CD4-positive, alpha-beta T cell treated with Interleukin-21 for 1 hour (primary cell): ENCODE data around the gene ARHGEF3.
A peak's percentile ranks its signal among the peaks of the same experiment; 100 is the strongest.

Source experiments
- DNase-seq: peaks from one replicate; pipeline ENCODE4 v3.0.0-alpha.2; 2020

ARHGEF3 gene

GRCh38 chr3:56792193-56792592, 9.6 kb downstream of the ARHGEF3 start:
- DNase-seq, result no peak

GRCh38 chr3:56790016-56790821, 11.5 kb downstream of the ARHGEF3 start:
- peak; percentile 57 for DNase-seq

DNA sequence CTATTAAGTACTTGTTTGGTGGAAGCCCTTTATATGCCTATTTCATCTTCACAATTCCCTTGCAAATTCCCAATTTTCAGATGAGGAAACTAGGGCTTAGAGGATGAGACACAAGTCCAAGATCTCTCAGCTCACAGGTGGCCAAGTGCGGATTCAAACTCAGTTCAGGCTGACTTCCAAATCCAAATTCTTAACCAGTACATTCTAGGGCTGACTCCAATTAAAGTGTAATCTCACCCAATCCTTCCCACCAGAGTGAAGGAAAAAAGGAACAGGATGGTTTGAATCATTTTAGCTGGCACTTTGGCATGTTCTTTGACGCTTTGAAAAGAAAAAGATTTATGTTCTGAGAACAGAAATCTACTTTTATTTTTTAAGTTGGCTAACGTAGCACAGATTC, 12.7 kb downstream of the ARHGEF3 start:
- no peak for DNase-seq

- no peak for DNase-seq
Observed at GRCh38 chr3:56788521-56788920, 13.2 kb downstream of the ARHGEF3 start.

DNA sequence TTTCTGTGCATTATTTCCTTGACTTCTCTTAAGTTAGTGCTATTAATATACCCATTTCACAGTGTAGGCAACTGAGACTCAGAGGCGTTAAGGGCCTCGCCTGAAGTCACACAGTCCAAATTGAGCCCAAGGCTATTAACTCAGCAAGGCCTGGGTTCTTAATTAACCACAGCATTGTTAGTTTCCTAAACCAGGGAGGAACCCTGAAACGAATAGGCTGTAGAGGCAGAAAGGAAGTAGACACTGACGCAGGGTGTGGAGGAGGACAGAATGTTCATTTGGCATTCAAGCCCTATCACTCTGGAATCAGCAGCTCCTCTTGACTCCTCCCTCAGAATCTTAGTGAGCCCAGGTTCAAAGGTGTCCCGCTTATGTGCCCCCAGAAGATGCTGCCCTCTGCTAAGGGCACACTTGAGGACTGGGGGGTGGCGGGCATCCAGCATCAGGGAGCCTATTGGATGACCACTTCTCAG, 13.9 kb downstream of the ARHGEF3 start:
- DNase-seq, result peak; percentile 61

GRCh38 chr3:56787258-56787775, 14.4 kb downstream of the ARHGEF3 start:
- peak; percentile 19 for DNase-seq

- no peak for DNase-seq
Observed at GRCh38 chr3:56785499-56785898, 16.2 kb downstream of the ARHGEF3 start.

DNA sequence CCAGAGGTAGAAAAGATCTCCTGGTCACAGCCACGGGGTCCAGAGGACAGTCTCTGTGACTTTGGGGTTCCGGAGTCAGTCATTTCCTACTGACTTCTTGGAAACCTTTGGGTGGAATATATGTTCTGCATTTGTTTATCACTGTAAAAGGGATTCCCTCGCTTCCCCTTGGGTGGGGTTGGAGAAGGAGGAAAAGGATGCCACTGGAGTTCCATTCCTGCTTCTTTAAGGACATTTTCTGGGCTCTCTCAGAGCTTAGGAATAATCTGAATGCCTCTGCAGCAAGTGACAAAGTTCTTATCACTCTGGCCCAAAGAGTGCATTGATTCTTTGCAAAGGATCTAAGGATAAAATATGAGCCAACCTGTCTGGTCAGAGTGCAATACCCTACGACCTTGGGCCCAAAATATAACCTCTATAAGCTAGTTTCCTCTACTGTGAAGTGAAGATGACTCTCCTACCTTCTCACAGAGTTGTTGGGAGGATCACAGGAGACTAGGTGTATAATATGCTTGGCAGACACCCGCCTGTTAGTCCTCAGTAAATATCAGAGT, 17.2 kb downstream of the ARHGEF3 start:
- DNase-seq, result no peak

DNA sequence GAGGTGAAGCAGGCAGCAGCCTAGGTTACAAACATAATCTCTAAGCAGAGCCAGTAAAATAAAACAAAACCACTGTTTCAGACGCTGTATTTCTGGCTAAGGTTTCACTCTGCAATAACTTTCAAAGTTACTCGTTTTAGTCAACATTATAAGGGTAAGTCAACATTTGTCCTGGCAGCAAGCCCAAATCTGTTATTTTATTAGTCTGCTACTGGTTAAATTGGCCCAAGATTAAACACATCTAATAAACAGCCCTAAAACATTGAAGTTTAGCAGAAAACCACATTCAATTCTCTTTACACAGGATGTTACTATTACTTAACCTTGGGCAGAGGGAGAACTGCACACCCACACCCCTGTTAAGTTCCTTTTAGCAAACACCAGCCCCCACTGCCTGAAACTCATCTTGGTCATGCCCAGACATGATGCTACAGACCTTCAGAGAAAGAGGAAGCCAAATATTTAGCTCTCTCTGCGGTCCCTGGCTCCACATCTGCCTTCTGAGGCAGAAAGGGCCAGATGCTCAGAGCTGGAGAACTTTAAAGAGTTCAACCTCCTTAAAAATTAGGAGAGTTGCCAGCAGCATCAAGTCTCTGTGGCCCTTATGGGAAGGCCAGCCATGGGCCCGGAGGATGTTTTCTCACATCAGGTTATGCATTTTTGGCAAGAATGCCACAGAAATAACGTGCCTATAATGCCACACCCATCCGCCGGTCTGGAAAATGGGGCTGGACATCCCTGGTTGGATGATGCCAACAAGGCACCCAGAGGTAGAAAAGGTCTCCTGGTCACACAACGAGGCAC, 17.9 kb downstream of the ARHGEF3 start:
- DNase-seq, result peak; percentile 81

GRCh38 chr3:56782906-56783305, 18.8 kb downstream of the ARHGEF3 start:
- DNase-seq, result peak; percentile 33

DNA sequence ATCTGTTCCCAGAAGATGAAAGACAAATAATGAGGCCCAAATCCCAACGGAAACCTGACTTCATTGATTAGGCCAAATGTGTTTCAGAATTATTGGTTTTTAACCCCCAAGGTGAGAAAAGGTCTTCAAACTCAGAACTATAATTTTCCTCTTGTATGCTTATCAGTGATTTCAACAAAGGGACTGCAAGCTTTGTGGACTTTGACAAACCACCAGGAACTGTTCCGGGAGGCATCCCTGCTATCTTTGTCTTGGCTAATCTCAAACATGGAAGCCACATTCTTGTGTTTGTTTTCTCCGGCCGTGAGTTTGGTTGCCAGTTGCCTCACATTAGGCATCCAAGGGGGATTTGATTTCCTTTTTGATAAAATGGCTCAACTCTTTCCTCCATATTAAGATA, 19.5 kb downstream of the ARHGEF3 start:
- DNase-seq, result no peak

DNA sequence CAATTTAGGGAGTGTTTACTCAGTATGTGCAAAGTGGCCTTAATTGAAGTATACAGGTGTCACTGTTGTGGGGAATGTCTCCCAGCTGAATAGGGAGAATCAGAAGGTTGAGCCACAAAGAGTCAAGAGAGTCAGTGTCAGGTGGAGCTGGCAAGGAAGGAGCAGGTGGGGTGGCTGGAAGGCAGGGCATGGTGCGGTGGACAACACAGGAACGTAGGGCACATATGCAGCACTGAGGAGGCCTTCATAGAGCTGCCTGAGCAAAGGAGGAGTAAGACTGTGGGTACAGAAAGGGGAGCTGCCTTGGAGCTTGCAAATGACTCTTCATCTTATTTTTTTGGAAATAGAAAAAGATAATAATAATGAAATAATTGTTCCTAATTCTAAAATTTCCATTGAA, 20.0 kb downstream of the ARHGEF3 start:
- no peak for DNase-seq

- no peak for DNase-seq
Observed at GRCh38 chr3:56780936-56781335, 20.8 kb downstream of the ARHGEF3 start.

DNA sequence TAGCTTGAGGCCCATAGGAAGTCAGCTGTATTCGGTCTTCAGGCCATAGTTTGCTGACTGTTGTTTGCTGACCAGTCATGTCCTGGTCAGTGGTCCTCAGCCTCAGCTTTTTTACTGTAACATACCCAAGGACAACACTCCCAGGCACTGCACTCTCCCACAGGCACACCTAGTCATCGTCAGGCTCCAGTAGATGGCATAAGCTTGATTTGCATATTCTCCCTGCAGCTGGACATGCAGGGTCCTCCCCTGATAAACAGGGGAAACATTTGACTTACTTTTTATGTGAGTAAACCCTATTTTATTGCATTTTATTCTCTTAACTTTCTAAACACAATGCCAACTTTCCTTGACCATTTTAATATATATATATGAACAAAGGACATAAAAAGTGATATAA, 22.9 kb downstream of the ARHGEF3 start:
- no peak for DNase-seq

DNA sequence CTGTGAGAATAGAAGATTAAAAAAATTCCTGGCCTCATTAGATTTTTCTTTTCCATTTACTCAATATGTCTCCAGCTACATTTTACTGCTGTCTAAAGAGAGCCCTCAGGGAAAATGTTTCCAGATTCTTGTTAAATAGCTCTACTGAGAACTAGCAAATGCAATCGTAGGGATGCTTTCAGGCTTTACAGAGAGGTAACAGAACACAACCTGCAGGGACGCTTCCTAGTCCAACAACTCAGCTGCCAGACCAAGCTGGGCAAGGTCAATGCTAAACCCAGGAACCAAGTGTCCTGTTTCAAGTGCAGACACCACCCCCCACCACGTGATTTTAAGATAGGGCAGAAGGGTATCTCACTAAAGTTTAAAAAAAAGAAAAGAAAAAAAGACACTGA, 25.2 kb downstream of the ARHGEF3 start:
- DNase-seq, result no peak

GRCh38 chr3:56775838-56776555, 25.8 kb downstream of the ARHGEF3 start:
- DNase-seq, result no peak

DNA sequence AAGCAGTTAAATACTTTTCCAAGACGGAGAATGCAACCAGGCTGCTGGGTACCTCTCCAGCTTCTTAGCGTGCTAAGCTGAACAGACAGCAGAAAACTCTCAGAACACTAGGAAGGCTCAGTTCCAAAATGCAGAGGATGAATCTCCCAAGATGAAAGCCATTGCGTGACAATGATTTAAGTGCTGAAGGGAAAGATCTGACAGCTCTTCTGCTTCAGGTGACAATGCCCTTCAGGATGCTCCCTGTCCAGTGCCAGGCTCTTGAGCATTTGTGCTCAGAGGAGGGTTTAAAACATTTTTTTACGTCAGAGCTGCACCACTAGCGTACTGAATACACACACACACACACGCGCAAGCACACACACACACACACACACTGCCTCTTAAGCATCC, 26.3 kb downstream of the ARHGEF3 start:
- no peak for DNase-seq

GRCh38 chr3:56773986-56774385, 27.8 kb downstream of the ARHGEF3 start:
- no peak for DNase-seq

DNA sequence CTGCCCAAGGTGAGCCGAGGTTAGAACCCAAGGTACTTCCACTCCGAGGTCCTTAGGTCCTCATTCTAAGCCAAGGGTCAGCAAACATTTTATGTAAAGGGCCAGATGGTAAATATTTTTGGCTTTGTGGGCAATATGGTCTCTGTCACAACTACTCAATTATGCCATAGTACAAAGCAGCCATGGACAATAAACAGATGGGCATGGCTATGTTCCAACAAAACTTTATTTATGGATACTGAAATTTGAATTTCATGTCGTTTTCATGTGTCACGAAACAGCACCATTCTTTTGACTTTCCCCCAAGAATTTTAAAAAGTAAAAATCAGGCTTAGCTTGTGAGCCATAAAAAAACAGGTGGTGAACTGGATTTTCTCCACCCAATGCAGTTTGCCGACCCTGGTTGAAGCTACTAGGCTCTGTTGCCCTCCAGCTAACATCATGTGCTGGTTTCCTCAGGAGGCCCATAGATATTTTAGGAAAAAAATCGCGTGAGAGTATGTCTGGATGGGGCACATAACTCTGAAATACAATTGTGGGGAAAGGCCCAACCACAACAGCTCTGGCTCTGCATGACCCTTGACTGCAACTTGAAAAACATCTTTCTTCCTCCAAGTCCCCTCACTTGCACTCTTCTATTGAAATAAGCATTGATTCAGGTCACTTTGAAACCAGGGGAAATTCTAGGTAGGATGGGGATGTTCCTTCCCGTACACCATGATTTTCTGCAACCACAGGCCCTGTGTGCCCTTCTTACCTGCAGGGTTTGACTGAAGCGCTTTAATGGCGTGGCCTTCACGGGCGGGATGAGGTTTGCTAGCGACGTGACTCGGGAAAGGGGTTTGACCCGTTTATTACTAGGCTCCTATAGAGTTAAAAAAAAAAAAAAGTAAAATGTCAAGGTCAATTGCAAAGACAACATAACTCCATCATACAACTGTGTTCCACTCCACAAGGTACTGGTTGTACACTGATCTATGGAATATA, 28.5 kb downstream of the ARHGEF3 start:
- DNase-seq, result no peak

DNA sequence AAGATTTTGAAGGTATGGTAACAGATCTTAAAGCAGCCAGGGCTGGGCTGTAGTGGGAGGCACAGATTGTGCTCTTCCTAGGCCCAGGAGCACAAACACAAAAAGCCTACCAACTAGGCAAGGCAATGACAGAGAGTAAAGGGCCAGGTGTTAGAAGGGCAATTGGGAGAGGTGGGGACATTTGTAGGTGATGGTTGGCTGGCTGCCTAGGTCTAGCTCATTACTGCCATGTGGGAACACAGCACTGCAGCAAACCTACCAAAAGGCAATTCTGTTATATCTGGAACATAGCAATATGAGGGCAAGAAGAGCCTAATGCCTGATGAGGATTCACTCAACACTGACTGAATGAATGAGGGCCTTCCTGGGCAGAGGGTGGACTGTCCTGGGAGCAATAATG, 30.4 kb downstream of the ARHGEF3 start:
- DNase-seq, result no peak

- DNase-seq, result no peak
Observed at GRCh38 chr3:56769116-56769707, 32.5 kb downstream of the ARHGEF3 start.
